Stimulated activated CD4-positive, alpha-beta T cell treated with anti-CD3 and anti-CD28 coated beads, Interleukin-1b, Interleukin-23, amount 100 ng/mL, for 24 hours (primary cell): ENCODE results near the gene SELENOI.
"Not testable (repeated sequence)": the region's sequence is repeated elsewhere in the genome, so short reads cannot be mapped to it uniquely, and the experiment has no call there.

ENCODE experiments used
- DNase-seq, 4 experiments: peaks; one replicate each; pipeline ENCODE4 v3.0.0-alpha.2; 2020; ENCODE audit warnings: low read depth in 4 of 4, low spot score in 1 of 4

Gene SELENOI

DNA sequence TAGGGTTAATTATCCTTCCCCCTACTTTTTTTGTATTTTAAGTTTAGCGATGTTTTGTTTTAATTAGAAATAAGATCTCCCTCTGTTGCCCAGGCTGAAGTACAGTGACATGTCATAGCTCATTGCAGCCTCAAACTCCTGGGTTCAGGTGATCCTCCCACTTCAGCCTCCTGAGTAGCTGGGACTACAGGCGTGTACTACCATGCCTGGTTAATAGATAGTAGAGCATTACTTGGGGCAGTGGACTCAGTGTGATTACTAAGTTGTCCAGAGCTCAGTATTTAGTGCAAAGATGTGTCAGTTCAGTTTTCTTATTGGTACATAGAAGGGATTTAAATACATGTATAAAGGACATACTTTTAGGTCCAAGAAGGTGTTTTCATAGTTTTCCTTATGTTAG lies 10.2 kb downstream of the SELENOI start:
- no peak for DNase-seq

DNA sequence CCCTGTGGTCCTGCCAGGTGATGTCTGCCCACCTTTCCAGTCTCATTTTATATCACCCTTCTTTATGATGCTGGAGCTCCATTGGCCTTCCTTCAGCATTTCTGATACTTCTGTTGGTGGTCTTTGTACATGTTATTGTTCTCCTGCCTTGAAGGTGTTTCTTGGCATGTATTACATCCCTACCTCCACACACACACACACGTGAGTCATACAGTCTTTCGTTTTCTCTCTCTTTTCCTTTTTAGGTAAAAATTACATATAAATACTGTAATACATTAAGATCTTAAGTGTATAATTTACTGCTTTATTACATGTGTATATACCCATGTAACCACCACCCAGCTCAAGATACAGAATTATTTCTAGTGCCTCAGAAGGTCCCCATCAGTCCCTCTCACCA lies 10.8 kb downstream of the SELENOI start:
- DNase-seq, result no peak

DNA sequence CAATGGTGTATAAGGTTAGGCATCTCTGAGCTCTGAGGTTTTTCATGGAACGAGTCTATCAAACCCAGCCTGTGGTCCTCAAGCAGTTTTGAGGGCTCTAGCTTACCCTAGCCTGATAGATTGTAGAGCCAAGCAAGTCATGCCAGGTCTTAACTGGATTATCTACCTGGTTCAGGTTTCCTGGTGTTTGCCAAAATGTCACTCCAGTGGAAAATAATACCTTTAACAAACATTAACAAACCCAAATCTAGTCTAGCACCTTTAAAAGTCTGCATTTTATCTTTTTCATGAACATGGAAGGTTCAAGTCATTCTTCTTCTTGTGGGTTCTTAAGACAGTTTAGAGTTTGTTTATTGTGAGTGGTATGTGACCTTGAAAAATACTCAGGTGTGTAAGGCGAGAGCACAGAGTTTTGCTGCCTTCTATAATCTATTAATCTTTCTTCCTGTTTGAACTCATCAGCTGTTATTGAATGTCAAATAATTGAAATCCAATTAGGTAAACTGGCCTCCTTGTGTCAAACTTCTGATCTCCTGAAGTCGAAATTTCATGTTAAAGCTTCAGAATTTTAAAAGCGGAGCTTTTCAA lies 14.0 kb downstream of the SELENOI start:
- DNase-seq, result no peak

DNA sequence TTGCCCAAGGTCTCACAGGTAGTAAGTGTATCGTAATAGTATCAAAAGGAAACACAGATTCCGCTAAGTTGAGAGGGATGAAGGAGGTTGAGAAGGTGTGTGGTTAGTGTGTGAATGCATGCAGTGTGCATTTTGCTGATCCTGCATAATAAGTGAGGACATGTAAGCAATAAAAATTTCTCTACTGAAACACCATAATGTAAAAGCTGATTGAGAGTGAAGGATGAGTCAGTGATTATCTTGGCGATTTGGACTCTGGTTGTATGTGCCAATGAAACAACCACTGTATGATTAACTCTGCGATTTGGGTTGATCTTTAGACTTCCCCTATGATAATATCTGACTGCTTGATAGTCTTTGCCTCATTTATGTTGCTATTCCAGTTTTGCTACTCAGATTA lies 17.4 kb downstream of the SELENOI start:
- DNase-seq, result no peak

DNA sequence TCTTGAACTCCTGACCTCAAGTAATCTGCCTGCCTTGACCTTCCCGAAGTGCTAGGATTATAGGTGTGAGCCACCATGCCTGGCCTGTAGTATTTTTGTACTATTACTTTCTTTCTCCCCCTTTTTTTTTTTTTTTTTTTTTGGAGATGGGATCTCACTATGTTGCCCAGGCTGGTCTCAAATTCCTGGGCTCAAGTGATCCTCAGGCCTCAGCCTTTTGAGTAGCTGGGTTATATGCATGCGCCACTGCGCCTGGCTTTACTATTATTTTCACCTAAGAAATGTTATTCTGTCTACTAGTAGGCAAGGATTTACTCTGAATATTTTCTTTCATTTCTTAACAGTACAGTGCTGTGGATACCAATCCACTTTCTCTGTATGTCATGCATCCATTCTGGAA lies 18.0 kb downstream of the SELENOI start:
- DNase-seq, result no peak

DNA sequence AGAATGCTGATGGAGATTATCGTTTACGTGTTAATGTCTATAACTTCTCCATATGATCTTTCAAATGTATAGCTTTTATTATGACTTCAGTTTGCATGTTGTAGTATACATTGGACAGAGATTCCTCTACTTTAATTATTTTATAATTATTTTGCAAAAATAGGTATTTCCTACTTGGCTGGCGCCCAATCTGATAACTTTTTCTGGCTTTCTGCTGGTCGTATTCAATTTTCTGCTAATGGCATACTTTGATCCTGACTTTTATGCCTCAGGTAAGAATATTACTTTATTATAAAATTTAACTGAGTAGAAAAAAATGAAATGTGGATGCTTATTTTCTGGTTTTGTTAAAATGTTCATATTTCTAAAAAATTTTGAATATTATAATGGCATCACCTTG lies 18.7 kb downstream of the SELENOI start:
- DNase-seq, result no peak

DNA sequence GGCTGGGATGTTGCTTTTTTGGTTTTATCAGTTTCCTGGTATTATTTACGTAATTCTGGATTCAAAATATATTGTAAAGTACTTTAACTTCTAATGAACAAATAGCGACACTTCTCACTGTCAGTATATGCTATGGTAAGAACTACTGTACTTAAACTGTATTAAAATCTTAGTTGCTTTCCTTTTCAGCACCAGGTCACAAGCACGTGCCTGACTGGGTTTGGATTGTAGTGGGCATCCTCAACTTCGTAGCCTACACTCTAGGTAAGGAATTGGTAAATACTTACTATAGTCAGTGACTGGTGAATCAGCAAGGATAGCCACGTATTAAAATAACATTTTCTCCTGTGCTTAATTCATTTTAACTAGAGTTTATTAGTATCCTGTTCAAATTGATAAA lies 21.0 kb downstream of the SELENOI start:
- DNase-seq, result no peak

DNA sequence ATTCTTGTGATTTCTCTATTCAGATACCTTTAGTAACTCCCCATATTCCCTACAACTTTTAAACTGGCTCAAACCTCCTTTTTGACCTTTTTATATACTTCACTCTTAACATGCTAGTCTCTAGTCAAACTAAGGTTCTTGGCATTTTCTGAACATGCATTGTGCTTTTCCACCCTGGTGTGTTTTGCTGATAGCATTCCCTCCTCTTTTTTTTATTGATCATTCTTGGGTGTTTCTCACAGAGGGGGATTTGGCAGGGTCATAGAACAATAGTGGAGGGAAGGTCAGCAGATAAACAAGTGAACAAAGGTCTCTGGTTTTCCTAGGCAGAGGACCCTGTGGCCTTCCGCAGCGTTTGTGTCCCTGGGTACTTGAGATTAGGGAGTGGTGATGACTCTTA lies 23.7 kb downstream of the SELENOI start:
- DNase-seq, result not testable (repeated sequence)

DNA sequence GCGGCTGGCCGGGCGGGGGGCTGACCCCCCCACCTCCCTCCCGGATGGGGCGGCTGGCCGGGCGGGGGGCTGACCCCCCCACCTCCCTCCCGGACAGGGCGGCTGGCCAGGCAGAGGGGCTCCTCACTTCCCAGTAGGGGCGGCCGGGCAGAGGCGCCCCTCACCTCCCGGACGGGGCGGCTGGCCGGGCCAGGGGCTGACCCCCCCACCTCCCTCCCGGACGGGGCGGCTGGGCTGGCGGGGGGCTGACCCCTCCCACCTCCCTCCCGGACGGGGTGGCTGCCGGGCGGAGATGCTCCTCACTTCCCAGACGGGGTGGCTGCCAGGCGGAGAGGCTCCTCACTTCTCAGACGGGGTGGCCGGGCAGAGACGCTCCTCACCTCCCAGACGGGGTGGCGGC lies 25.0 kb downstream of the SELENOI start:
- not testable (repeated sequence) for DNase-seq

DNA sequence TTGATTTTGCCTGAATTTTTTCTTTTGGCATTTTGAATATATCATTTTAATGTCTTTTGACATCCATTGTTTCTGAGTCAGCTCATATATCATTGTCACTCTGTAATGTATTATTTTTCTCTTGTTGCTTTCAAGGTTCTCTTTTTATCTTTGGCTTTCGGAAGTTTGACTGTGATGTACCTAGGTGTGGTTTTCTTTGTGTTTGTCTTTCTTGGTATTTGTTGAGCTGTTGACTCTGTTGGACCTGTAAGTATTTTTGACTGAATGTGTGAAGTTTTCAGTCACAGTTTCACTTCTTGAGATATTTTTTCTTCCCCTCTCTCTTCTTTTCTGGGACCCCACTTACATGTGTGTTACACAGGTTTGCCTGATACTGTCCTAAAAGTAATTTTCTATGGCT lies 30.9 kb downstream of the SELENOI start:
- DNase-seq, result no peak

DNA sequence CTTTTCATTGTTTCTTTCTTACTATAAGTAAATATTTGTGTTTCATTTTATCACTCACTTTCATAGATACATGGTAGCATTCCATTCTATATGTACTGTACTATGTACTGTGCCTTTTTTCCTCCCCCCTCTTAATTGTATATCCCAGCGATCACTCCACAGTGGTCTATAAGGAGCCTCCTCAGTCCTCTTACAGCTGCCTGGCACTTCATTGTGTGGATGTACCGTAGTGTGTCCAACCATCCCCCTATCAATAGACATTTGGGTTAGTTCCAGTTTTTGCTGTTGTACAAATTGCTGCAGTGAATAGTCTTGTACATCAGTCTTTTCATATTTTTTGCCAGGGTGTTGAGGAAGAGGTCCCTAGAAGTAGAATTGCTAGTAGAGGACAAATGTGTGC lies 34.3 kb downstream of the SELENOI start:
- DNase-seq, result no peak

DNA sequence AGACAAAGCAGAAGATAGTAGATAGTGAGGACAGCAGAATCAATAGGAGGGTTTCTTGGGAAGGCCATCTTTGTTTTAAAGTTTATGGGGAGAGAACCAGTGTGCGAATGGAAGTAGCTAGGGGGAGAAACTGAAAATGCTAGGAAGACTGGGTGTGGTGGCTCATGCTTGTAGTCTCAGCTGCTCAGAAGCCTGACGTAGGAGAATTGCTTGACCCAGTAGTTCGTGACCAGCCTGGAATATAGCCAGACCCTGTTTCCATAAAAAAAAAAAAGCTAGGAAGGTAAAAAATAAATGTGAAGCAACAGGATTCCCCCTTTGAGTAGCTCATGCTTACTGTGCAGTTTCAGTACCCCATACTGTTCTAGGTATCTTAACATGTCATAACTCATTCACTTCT lies 36.6 kb downstream of the SELENOI start:
- no peak for DNase-seq

DNA sequence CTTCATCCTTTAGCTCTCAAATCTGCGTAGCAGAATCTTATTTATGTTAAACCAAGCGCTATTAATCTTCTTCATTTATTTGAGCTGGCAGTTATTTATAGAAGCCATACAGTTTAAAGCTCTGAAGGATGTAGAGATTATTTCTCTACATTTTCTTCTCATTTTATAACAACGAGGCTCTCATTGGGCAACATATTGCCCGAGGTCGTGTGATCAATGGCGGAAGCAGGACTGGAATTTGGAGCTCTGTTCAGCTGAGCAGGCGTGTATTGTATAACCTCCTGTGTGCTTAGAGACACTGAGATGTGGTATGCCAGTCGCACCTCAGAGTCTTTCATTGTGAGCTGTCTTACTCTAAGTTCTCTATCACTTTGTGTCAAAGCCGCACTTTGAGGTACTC lies 38.2 kb downstream of the SELENOI start:
- no peak for DNase-seq

DNA sequence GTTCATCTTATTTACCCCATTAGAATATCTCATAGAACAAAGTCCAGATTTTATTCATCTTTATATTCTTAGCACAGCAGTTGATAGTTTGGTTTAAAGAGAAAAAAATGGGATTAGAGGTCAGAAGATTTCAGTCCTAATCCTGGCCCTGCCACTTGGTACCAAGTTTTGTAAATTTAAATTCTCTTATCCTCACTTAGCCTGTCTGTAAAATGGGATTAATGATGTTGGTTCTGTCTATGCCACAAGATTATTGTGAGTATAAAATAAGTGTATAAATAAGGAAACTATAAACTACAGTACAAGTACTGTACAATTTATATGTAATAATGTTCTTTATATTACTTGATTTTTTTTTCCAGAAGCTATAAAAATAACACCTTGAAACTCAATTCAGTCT lies 38.7 kb downstream of the SELENOI start:
- DNase-seq, result no peak

DNA sequence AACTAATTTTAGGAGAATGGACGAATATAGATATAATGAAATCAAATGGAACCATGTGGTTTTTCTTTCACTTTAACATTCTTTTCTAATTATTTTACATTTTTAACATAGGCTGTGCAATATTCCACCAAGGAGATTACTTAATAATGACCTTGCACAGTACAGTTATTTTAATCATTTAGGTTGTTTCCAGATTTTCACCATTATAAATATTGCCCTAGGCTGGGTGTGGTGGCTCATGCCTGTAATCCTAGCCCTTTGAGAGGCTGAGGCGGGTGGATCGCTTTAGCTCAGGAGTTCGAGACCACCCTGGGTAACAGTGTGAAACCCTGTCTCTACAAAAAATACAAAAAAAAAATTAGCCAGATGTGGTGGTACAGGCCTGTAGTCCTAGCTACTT lies 41.2 kb downstream of the SELENOI start:
- DNase-seq, result no peak

DNA sequence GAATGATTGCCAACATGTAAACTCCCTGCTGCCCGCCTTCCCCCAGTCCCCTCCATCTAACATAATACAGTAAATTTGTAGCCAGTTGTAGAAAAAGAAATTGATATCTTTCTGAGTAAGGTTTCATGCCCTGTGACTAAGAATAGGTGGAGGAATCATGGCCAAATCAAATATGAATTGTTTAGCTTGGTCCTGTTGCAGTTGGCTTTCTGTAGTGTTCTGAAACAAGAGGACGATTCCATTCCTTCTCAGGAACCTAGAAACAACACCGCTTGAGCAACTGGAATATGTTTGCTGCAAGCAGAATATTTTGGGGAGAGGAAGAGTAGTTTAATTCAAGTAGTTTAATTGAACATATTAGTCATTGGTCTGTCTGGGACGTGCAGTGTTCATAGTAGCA lies 48.8 kb downstream of the SELENOI start:
- no peak for DNase-seq

DNA sequence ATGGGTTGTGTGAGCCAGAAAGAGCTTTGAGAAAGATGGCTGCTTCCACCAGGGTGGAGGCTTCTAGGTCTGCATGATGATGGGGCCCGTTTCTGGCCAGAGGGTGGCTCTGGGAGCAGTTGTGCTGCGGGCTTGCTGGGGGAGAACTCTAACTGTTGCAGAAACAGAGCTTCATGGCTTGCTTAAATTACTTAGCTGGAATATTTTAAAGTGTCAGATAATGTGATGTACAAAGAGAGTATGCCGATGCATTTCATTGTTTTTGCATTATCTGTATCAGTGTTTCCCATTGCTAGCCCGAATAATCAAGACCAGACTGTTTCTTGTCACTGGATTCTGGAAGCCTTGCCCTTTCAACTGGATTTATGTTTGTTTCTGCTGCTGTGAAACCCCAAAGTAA lies 49.5 kb downstream of the SELENOI start:
- no peak for DNase-seq

DNA sequence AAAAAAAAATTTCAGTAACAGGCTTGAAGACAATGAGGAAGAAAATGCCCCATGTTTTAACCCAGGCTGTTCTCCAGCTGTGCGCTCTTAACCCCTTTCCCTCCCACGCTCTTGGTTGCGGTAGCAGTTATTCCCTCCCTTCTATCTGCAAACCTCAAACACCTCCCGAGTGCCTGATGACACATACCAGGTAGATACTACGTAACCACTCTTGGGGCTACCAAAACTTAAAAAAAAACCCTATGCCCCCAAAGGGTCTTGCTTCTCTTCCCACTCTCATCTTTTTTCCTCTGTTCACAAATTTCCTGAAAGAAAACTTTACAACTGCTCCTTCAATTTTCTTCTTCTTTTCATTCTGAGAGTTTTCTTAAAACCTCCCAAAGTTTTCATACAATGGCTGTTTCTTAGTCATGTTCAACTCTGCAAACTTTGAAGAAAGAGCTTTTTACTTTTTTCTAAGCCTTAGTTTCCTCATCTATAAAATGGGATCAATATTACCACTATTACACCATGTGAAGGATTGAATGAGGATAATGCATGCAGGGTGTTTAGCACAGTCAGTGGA lies 50.9 kb downstream of the SELENOI start:
- DNase-seq, result peak in 2 of 4 experiments; percentile 7 to 25

DNA sequence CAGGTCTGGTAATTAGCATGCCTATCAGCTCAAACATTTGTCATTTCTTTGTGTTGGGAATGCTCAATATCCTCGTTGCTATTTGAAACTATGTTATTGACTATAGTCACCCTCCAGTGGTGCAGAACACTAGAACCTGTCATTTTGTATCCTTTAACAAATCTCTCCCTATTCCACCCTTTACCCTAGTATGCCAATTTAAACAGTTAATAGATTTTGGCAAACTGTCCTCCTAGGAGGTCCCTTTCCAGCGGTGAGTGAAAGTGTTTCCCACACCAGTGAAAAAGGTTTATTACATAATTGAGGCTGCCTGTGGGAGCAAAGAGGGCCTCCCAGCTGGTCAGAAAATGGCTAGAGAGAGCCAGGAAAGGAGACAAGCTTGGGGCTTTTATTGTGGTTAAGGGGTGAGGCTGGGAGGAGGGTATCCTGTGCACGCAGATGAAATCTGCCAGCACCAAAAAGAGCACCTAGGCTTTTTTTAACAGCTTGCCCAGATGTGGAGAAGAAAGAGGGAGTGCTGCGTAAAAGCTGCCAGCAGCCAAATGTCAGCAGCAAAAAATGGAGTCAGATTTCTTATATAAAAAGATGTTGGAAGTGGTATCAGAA lies 53.9 kb downstream of the SELENOI start:
- DNase-seq, result no peak

DNA sequence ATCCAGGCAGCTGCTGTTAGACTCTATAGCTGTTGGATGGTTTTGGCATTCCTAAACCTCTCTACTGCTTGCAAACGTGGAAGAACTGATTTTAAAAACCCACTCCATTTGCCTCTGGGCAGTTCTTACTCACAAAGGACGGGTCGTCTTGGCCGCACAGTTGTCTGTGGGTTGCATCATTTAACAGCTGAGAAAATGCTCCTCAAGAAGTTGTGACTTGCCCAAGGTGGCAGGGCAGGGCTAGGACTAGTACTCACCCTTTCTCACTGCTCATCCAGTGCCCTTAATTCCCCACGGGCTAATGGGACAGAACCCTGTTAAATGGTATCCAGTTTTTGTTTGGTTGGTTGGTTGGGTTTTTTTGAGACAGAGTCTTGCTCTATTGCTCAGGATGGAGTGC lies 54.8 kb downstream of the SELENOI start:
- DNase-seq, result no peak

DNA sequence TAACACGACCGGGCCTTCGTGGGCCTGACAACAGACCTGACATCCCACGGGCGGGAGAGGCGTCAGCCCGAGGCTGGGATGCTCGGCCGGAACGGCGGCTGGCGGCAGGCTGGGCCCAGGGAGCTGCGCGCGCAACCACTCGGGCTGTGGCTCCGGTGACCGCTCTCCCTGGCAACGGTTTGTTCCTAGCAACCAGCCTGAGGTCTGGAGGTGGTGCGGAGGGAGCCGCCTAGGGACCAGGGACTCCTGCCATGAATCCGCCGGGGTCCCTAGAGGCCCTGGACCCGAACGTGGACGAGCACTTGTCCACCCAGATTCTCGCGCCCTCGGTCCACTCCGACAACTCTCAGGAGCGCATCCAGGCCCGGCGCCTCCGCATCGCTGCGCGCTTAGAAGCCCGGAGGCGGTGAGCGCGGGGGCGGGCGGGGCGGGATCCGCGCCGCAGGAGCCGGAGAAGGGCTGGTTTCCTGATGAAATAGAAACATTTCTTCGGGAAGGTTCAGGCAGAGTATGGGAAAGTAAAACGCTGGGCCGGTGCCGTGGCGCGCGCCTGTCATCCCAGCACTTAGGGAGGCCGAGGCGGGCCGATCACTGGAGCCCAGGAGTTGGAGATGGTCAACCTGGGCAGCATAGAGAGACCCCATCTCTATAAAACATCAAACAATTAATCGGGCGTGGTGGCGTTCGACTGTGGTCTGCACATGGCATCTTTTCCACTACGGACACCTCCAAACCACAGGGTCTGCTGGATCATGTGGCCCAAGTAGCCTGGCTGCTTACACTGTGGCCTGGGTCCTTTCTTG lies 56.0 kb downstream of the SELENOI start, which contains the start of gene DRC1:
DRC1 (plus strand) TSS at position 182 of the 803 bp plus-strand sequence; CDS start at position 252, 70 bp downstream.
- DNase-seq, result no peak

DNA sequence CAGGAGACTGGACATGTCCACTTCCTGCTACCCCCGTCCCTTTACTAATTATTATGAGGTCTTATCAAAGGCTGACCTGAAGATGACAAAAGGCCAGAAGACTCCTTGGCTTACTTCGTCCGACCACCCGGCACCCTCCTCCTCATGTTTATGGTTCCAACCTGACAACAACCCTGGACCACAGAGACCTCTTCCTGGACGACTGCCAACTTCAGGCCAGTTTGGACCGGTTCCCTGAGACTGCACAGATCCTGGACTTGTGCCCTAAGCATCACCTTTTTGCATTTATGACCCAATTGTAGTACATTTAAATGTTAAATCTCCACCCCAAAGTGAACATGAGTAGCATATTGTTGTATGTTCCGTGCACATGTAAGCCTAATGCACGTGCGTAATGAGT lies 61.6 kb downstream of the SELENOI start:
- no peak for DNase-seq
